ENCODE measurements around the gene GLE1.

GRCh38 chr9:128494108-128494745, 10.3 kb upstream of the GLE1 start:
- TF ChIP-seq, protein P1, sequence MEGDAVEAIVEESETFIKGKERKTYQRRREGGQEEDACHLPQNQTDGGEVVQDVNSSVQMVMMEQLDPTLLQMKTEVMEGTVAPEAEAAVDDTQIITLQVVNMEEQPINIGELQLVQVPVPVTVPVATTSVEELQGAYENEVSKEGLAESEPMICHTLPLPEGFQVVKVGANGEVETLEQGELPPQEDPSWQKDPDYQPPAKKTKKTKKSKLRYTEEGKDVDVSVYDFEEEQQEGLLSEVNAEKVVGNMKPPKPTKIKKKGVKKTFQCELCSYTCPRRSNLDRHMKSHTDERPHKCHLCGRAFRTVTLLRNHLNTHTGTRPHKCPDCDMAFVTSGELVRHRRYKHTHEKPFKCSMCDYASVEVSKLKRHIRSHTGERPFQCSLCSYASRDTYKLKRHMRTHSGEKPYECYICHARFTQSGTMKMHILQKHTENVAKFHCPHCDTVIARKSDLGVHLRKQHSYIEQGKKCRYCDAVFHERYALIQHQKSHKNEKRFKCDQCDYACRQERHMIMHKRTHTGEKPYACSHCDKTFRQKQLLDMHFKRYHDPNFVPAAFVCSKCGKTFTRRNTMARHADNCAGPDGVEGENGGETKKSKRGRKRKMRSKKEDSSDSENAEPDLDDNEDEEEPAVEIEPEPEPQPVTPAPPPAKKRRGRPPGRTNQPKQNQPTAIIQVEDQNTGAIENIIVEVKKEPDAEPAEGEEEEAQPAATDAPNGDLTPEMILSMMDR (conservative IDR thresholded peaks at IDR 0.05; ENCODE audit: low read length) = no peak
- TF ChIP-seq EZH2phosphoT487 (IDR thresholded peaks at IDR 0.05; ENCODE audit: borderline replicate concordance) = no peak
